IMR-90 (cell line): ENCODE results near the gene ARHGAP5. TPM values are rescaled to one million over a fixed set of nuclear protein-coding genes. Genes with fewer than 3 reads are reported as not detected.

Source experiments
- ATAC-seq: fragments of 200-7000 bp; cut with Tn5 transposase; 2 replicates; pipeline ENCODE4 v1.9.1; 2020; ENCODE audit warnings: low read depth, mild to moderate bottlenecking, moderate library complexity
- BruUV-seq: library from RNA; stranded (reverse); fragments of 400-500 nt; replicated peaks from 2 replicates; lab custom pipeline; 2021; lab: Mats Ljungman, UMichigan
- CTCF ChIA-PET: fragments of 300-600 bp; formaldehyde crosslinking; extraction: SDS; loops from one replicate; lab custom pipeline; 2021; ENCODE audit warnings: antibody characterized with exemption; lab: Yijun Ruan, JAX
- POLR2A ChIA-PET: fragments of 300-600 bp; sonication (Branson Sonifier 250); formaldehyde crosslinking; loops from one replicate; lab custom pipeline; 2022; ENCODE audit warnings: antibody characterized with exemption; ENCODE audit not compliant: unreplicated experiment; lab: Charles Lee
- DNase-seq: peaks from one replicate; pipeline ENCODE4 v3.0.0; 2013
- H2AFZ ChIP-seq: replicated peaks from 2 replicates; pipeline ENCODE3; 2013; ENCODE audit warnings: low read length, mild to moderate bottlenecking; ENCODE audit not compliant: poor library complexity
- H2AK5ac ChIP-seq: 2 replicates; pipeline ENCODE4 v1.6.1; 2013; ENCODE audit warnings: low read depth, low read length, inconsistent platforms
- H2AK9ac ChIP-seq: replicated peaks from 2 replicates; pipeline ENCODE3; 2013; ENCODE audit warnings: mild to moderate bottlenecking, low read depth, low read length, moderate library complexity; ENCODE audit not compliant: poor library complexity
- H2BK120ac ChIP-seq: 2 replicates; pipeline ENCODE4 v1.6.1; 2013; ENCODE audit warnings: low read depth, low read length, inconsistent platforms
- H2BK15ac ChIP-seq: 3 replicates; pipeline ENCODE4 v1.6.1; 2013; ENCODE audit warnings: low read depth, low read length, inconsistent platforms
- H2BK20ac ChIP-seq: 2 replicates; pipeline ENCODE4 v1.6.1; 2013; ENCODE audit warnings: low read depth, mild to moderate bottlenecking, inconsistent platforms, low read length, moderate library complexity
- H2BK5ac ChIP-seq: 2 replicates; pipeline ENCODE4 v1.6.1; 2013; ENCODE audit warnings: mild to moderate bottlenecking, low read depth, low read length, inconsistent platforms; ENCODE audit not compliant: poor library complexity, severe bottlenecking
- H3K14ac ChIP-seq: replicated peaks from 2 replicates; pipeline ENCODE4 v1.6.1; 2013; ENCODE audit warnings: low read depth, low read length, inconsistent platforms
- H3K18ac ChIP-seq: 2 replicates; pipeline ENCODE4 v1.6.1; 2013; ENCODE audit warnings: low read depth, low read length, control low read depth
- H3K23ac ChIP-seq: 2 replicates; pipeline ENCODE4 v1.6.1; 2013; ENCODE audit warnings: low read depth, low read length, inconsistent platforms
- H3K27ac ChIP-seq: 2 replicates; pipeline ENCODE4 v1.5.1; 2013; ENCODE audit warnings: mild to moderate bottlenecking, control low read depth, low read length; ENCODE audit not compliant: insufficient read depth
- H3K27me3 ChIP-seq: 2 replicates; pipeline ENCODE4 v1.6.1; 2013; ENCODE audit warnings: low read length; ENCODE audit not compliant: control insufficient read depth, insufficient read depth
- H3K36me3 ChIP-seq: 2 replicates; pipeline ENCODE4 v1.6.1; 2013; ENCODE audit warnings: low read length, mixed read lengths; ENCODE audit not compliant: control insufficient read depth, insufficient read depth
- H3K4ac ChIP-seq: 2 replicates; pipeline ENCODE4 v1.6.1; 2013; ENCODE audit warnings: low read depth, low read length, inconsistent platforms
- H3K4me1 ChIP-seq: 2 replicates; pipeline ENCODE4 v1.6.1; 2013; ENCODE audit warnings: low read length, mixed read lengths; ENCODE audit not compliant: control insufficient read depth, insufficient read depth
- H3K4me2 ChIP-seq: 2 replicates; pipeline ENCODE4 v1.6.1; 2013; ENCODE audit warnings: low read depth, mild to moderate bottlenecking, control low read depth, low read length, moderate library complexity
- H3K4me3 ChIP-seq: 2 replicates; pipeline ENCODE4 v1.5.1; 2013; ENCODE audit warnings: low read depth, mild to moderate bottlenecking, control low read depth, low read length, moderate library complexity; ENCODE audit not compliant: insufficient read depth
- H3K56ac ChIP-seq: 2 replicates; pipeline ENCODE4 v1.6.1; 2013; ENCODE audit warnings: low read length, inconsistent platforms; ENCODE audit not compliant: insufficient read depth; ENCODE audit errors: extremely low read depth
- H3K79me1 ChIP-seq, 2 experiments: 2 replicates each; pipeline ENCODE4 v1.6.1; 2013; ENCODE audit warnings: low read length in 2 of 2, inconsistent platforms in 1 of 2, low read depth in 1 of 2
- H3K9ac ChIP-seq: 2 replicates; pipeline ENCODE4 v1.6.1; 2013; ENCODE audit warnings: low read depth, low read length, control low read depth
- H3K9me1 ChIP-seq: 2 replicates; pipeline ENCODE4 v1.6.1; 2013; ENCODE audit warnings: low read length, inconsistent platforms; ENCODE audit not compliant: insufficient read depth
- H3K9me3 ChIP-seq: 2 replicates; pipeline ENCODE4 v1.6.1; 2013; ENCODE audit warnings: low read length; ENCODE audit not compliant: control insufficient read depth, insufficient read depth
- H4K20me1 ChIP-seq: 2 replicates; pipeline ENCODE4 v1.6.1; 2013; ENCODE audit warnings: low read length, inconsistent platforms; ENCODE audit not compliant: insufficient read depth
- H4K5ac ChIP-seq: 2 replicates; pipeline ENCODE4 v1.6.1; 2013; ENCODE audit warnings: mild to moderate bottlenecking, low read depth, low read length, control low read depth
- H4K8ac ChIP-seq, 2 experiments: 2 replicates each; pipeline ENCODE4 v1.6.1; 2013; ENCODE audit warnings: low read depth in 2 of 2, low read length in 2 of 2, control low read depth in 1 of 2, inconsistent platforms in 1 of 2
- H4K91ac ChIP-seq: 2 replicates; pipeline ENCODE4 v1.6.1; 2013; ENCODE audit warnings: low read depth, low read length, inconsistent platforms; ENCODE audit not compliant: insufficient read depth
- BHLHE40 ChIP-seq: fragments of 150-350 bp; IDR thresholded peaks from 2 replicates; pipeline ENCODE4 v1.6.1; 2016; ENCODE audit warnings: mild to moderate bottlenecking, low read depth, low read length
- CEBPB ChIP-seq: IDR thresholded peaks from 2 replicates; pipeline ENCODE4 v1.6.1; 2012; ENCODE audit warnings: low read depth, low read length, improper control_type of control experiment
- CHD1 ChIP-seq: IDR thresholded peaks from 2 replicates; pipeline ENCODE4 v1.6.1; 2012; ENCODE audit warnings: low read depth, low read length, improper control_type of control experiment
- ELK1 ChIP-seq: fragments of 150-350 bp; IDR thresholded peaks from 2 replicates; pipeline ENCODE4 v1.6.1; 2016; ENCODE audit warnings: low read depth, mild to moderate bottlenecking, low read length, moderate library complexity, borderline replicate concordance
- FOS ChIP-seq: fragments of 150-350 bp; IDR thresholded peaks from 2 replicates; pipeline ENCODE4 v1.6.1; 2016; ENCODE audit warnings: low read depth, low read length
- MAFK ChIP-seq: IDR thresholded peaks from 2 replicates; pipeline ENCODE4 v1.6.1; 2012; ENCODE audit warnings: low read depth, low read length, improper control_type of control experiment
- MAZ ChIP-seq: IDR thresholded peaks from 2 replicates; pipeline ENCODE4 v1.6.1; 2012; ENCODE audit warnings: low read depth, mild to moderate bottlenecking, low read length, improper control_type of control experiment, moderate library complexity, borderline replicate concordance
- MXI1 ChIP-seq: IDR thresholded peaks from 2 replicates; pipeline ENCODE4 v1.6.1; 2012; ENCODE audit warnings: low read depth, mild to moderate bottlenecking, low read length, moderate library complexity, borderline replicate concordance
- NFE2L2 ChIP-seq: fragments of 150-350 bp; IDR thresholded peaks from 2 replicates; pipeline ENCODE4 v1.6.1; 2016; ENCODE audit warnings: low read depth, mild to moderate bottlenecking, low read length
- RAD21 ChIP-seq: IDR thresholded peaks from 2 replicates; pipeline ENCODE4 v1.6.1; 2012; ENCODE audit warnings: low read length, improper control_type of control experiment
- RCOR1 ChIP-seq: IDR thresholded peaks from 2 replicates; pipeline ENCODE4 v1.6.1; 2012; ENCODE audit warnings: mild to moderate bottlenecking, low read length, improper control_type of control experiment; ENCODE audit not compliant: insufficient replicate concordance
- RFX5 ChIP-seq: IDR thresholded peaks from 2 replicates; pipeline ENCODE4 v1.8.0; 2012; ENCODE audit warnings: low read depth, mild to moderate bottlenecking, low read length, moderate library complexity
- SMC3 ChIP-seq: fragments of 150-350 bp; IDR thresholded peaks from 2 replicates; pipeline ENCODE4 v1.6.1; 2016; ENCODE audit warnings: low read depth, mild to moderate bottlenecking, antibody characterized with exemption, low read length, moderate library complexity
- USF2 ChIP-seq: fragments of 150-350 bp; IDR thresholded peaks from 2 replicates; pipeline ENCODE4 v1.6.1; 2017; ENCODE audit warnings: mild to moderate bottlenecking, antibody characterized with exemption, low read length, low read depth
- WGBS, 2 experiments: methylation state at CpG; one replicate each; pipeline versions ENCODE4 v1.1.5 to v1.1.7; 2013; ENCODE audit warnings: missing lambda C conversion rate in 2 of 2; ENCODE audit not compliant: insufficient read length in 1 of 2; ENCODE audit errors: extremely low coverage in 2 of 2; 5-methylcytosine and 5-hydroxymethylcytosine counted together
- dilution Hi-C: fragments of 300-500 bp; cut with HindIII; formaldehyde crosslinking; loops from one replicate; pipeline ENCODE4 v1.14.3; 2018; ENCODE audit warnings: low sequenced_read_pairs; ENCODE audit not compliant: unreplicated experiment
- in situ Hi-C: fragments of 300-500 bp; cut with MboI; formaldehyde crosslinking; loops from 3 replicates; pipeline ENCODE4 v1.14.3; 2019; ENCODE audit warnings: low sequenced_read_pairs, inconsistent platforms, mixed read lengths
- intact Hi-C: fragments of 100-400 bp; cut with micrococcal nuclease; formaldehyde crosslinking; loops from 2 replicates; pipeline ENCODE4 v1.10.0; 2022
- polyA plus RNA-seq, 3 experiments: library from polyadenylated mRNA; depleted of rRNA; stranded (reverse); fragments of >200 nt; gene quantifications; 2 replicates each; pipeline ENCODE4 v1.2.3, GENCODE V29; 2012; ENCODE audit warnings: low replicate concordance in 1 of 3
- total RNA-seq: library from RNA; depleted of rRNA; stranded (reverse); fragments of >200 nt; gene quantifications from 2 replicates; pipeline ENCODE4 v1.2.3, GENCODE V29; 2012

The ARHGAP5 gene
- total and polyA plus RNA-seq, 2 of the 4 experiments (the other 2 are of a cell fraction), result 7.4 to 45.3 TPM

GRCh38 chr14:32202998-32203882 is 126.1 kb downstream of the ARHGAP5 start, which contains the start of gene RNU6-8:
Gene RNU6-8, minus strand, starts transcription at chr14:32203269.
- no peaks in the 10 kb centered on the region for H3K36me3 ChIP-seq
- H3K79me1 ChIP-seq, result no peaks in the 10 kb centered on the region
- peak within 1 kb of the TSS; percentile 98 for H2BK20ac ChIP-seq
- H3K9me3 ChIP-seq, result no peaks in the 10 kb centered on the region
- H2BK120ac ChIP-seq, result peak within 1 kb of the TSS; percentile 100
- peak within 1 kb of the TSS; percentile 96 for H3K14ac ChIP-seq
- peak within 1 kb of the TSS; percentile 76; the same call in 1 of the 2 replicates for H4K5ac ChIP-seq
- H2AFZ ChIP-seq, result peak within 1 kb of the TSS; percentile 99
- DNase-seq (peak; percentile 79), ATAC-seq (peak; percentile 91)
- peak within 1 kb of the TSS; percentile 48 to 98; a peak in 3 of 4 replicates for H4K8ac ChIP-seq
- H3K4me1 ChIP-seq, result no peaks in the 10 kb centered on the region
- peak within 1 kb of the TSS; percentile 97 for H4K91ac ChIP-seq
- intact Hi-C loops (loop anchor here (2.0 to 5.0 kb wide), 3 partner anchors 126 to 358 kb away; partner anchors contain the start of gene ARHGAP5), dilution Hi-C loops (no loop called here), in situ Hi-C loops (no loop called here)
- peak within 1 kb of the TSS; percentile 78 for H3K27ac ChIP-seq
- 1% methylated on average over 23 of the region's 57 CpGs; no CpG with 5 or more reads in 1 of the 2 experiments for WGBS, 2 experiments
- peak within 1 kb of the TSS; percentile 97 for H3K4ac ChIP-seq
- H3K18ac ChIP-seq, result peak within 1 kb of the TSS; percentile 89
- no TSS peak for BruUV-seq
- H2BK15ac ChIP-seq, result peak within 1 kb of the TSS; percentile 55; the same call in 2 of the 3 replicates
- H4K20me1 ChIP-seq, result no peaks in the 10 kb centered on the region; the same call in 1 of the 2 replicates
- CTCF ChIA-PET, result no interaction called here
- H3K9ac ChIP-seq, result peak within 1 kb of the TSS; percentile 81
- H3K9me1 ChIP-seq, result peaks cover 6% of the 10 kb centered on the region; the same call in 1 of the 2 replicates
- 0 out of 2 replicates have a peak within 1 kb of the TSS, but pooled peaks have one; percentile 54 for H2AK5ac ChIP-seq
- peak within 1 kb of the TSS; percentile 84 for H2AK9ac ChIP-seq
- H3K27me3 ChIP-seq, result peaks cover 3% of the 10 kb centered on the region
- peak within 1 kb of the TSS; percentile 98 for H3K4me2 ChIP-seq
- peak within 1 kb of the TSS; percentile 84; the same call in 1 of the 2 replicates for H3K23ac ChIP-seq
- POLR2A ChIA-PET, result no interaction called here
- peak within 1 kb of the TSS; percentile 67 for H3K4me3 ChIP-seq
- peak within 1 kb of the TSS; percentile 87 for H3K56ac ChIP-seq
- peak within 1 kb of the TSS; percentile 82 for H2BK5ac ChIP-seq
- TF ChIP-seq RFX5 (no peak), RAD21 (no peak), CEBPB (0 out of 2 replicates have a peak, but pooled peaks have one; percentile 2), MAZ (0 out of 2 replicates have a peak, but pooled peaks have one; percentile 35), RCOR1 (no peak), ELK1 (no peak), BHLHE40 (peak; percentile 76; the same call in 1 of the 2 replicates), CHD1 (no peak), MAFK (no peak), SMC3 (no peak), FOS (no peak), MXI1 (0 out of 2 replicates have a peak, but pooled peaks have one; percentile 15), NFE2L2 (no peak), USF2 (no peak)
